IMR-90 (cell line): Measurements from ENCODE around the gene HIGD2A.

Source experiments
- BHLHE40 ChIP-seq: fragments of 150-350 bp; IDR thresholded peaks from 2 replicates; pipeline ENCODE4 v1.6.1; 2016; ENCODE audit warnings: mild to moderate bottlenecking, low read depth, low read length
- CEBPB ChIP-seq: IDR thresholded peaks from 2 replicates; pipeline ENCODE4 v1.6.1; 2012; ENCODE audit warnings: low read depth, low read length, improper control_type of control experiment
- FOS ChIP-seq: fragments of 150-350 bp; IDR thresholded peaks from 2 replicates; pipeline ENCODE4 v1.6.1; 2016; ENCODE audit warnings: low read depth, low read length
- MAFK ChIP-seq: IDR thresholded peaks from 2 replicates; pipeline ENCODE4 v1.6.1; 2012; ENCODE audit warnings: low read depth, low read length, improper control_type of control experiment
- MXI1 ChIP-seq: IDR thresholded peaks from 2 replicates; pipeline ENCODE4 v1.6.1; 2012; ENCODE audit warnings: low read depth, mild to moderate bottlenecking, low read length, moderate library complexity, borderline replicate concordance
- POLR2A ChIP-seq: IDR thresholded peaks from 2 replicates; pipeline ENCODE4 v1.6.1; 2012; ENCODE audit warnings: mild to moderate bottlenecking, low read depth, low read length
- RAD21 ChIP-seq: IDR thresholded peaks from 2 replicates; pipeline ENCODE4 v1.6.1; 2012; ENCODE audit warnings: low read length, improper control_type of control experiment
- RCOR1 ChIP-seq: IDR thresholded peaks from 2 replicates; pipeline ENCODE4 v1.6.1; 2012; ENCODE audit warnings: mild to moderate bottlenecking, low read length, improper control_type of control experiment; ENCODE audit not compliant: insufficient replicate concordance
- RFX5 ChIP-seq: IDR thresholded peaks from 2 replicates; pipeline ENCODE4 v1.8.0; 2012; ENCODE audit warnings: low read depth, mild to moderate bottlenecking, low read length, moderate library complexity
- SMC3 ChIP-seq: fragments of 150-350 bp; IDR thresholded peaks from 2 replicates; pipeline ENCODE4 v1.6.1; 2016; ENCODE audit warnings: low read depth, mild to moderate bottlenecking, antibody characterized with exemption, low read length, moderate library complexity
- TF ChIP-seq, protein P1 (sequence below): conservative IDR thresholded peaks from 2 replicates; pipeline ENCODE4 v1.5.1; 2012; ENCODE audit warnings: mild to moderate bottlenecking, low read depth, low read length, improper control_type of control experiment
- TF ChIP-seq, protein P2 (sequence below): fragments of 150-350 bp; IDR thresholded peaks from 2 replicates; pipeline ENCODE4 v1.6.1; 2017; ENCODE audit warnings: mild to moderate bottlenecking, antibody characterized with exemption, low read length, low read depth

DNA sequence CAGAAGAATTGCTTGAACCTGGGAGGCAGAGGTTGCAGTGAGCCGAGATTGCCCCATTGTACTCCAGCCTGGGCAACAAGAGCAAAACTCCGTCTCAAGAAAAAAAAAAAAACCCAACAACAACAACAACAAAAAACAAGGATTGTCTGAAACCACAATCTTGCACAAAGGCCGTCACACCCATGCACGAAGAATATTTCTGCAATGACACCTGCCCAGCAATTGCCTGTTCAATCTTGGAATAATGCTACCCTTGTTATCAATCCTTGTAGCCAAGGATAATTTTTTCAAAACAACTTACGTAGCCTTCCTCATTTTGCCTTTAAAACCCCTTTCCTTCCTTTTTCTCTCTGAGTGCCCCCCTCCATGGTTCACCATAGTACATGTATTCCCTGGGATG lies 31.5 kb downstream of the HIGD2A start:
- TF ChIP-seq, protein P1, sequence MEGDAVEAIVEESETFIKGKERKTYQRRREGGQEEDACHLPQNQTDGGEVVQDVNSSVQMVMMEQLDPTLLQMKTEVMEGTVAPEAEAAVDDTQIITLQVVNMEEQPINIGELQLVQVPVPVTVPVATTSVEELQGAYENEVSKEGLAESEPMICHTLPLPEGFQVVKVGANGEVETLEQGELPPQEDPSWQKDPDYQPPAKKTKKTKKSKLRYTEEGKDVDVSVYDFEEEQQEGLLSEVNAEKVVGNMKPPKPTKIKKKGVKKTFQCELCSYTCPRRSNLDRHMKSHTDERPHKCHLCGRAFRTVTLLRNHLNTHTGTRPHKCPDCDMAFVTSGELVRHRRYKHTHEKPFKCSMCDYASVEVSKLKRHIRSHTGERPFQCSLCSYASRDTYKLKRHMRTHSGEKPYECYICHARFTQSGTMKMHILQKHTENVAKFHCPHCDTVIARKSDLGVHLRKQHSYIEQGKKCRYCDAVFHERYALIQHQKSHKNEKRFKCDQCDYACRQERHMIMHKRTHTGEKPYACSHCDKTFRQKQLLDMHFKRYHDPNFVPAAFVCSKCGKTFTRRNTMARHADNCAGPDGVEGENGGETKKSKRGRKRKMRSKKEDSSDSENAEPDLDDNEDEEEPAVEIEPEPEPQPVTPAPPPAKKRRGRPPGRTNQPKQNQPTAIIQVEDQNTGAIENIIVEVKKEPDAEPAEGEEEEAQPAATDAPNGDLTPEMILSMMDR = no peak
- TF ChIP-seq POLR2A (no peak), FOS (no peak), RFX5 (no peak), RAD21 (no peak), MAFK (no peak), MXI1 (no peak), SMC3 (no peak), RCOR1 (no peak), CEBPB (no peak), BHLHE40 (no peak)
- TF ChIP-seq, protein P2, sequence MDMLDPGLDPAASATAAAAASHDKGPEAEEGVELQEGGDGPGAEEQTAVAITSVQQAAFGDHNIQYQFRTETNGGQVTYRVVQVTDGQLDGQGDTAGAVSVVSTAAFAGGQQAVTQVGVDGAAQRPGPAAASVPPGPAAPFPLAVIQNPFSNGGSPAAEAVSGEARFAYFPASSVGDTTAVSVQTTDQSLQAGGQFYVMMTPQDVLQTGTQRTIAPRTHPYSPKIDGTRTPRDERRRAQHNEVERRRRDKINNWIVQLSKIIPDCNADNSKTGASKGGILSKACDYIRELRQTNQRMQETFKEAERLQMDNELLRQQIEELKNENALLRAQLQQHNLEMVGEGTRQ = no peak
